ENCODE results near the gene APCDD1L.

The APCDD1L gene

GRCh38 chr20:58504566-58504965 is 10.6 kb downstream of the APCDD1L start:
- DNase-seq (ENCODE audit: low read depth, low spot score) = no peak
- Histone ChIP-seq H3K36me3 (ENCODE audit: insufficient read depth, insufficient read length, low read length) (no peaks in the 10 kb centered on the region), H3K9me3 (ENCODE audit: insufficient read depth, low read length) (peaks cover 36% of the 10 kb centered on the region; the same call in 1 of the 2 replicates), H3K4me3 (ENCODE audit: insufficient read length, low read depth) (no peak overlapping the region), H3K4me1 (ENCODE audit: insufficient read depth, insufficient read length) (no peaks in the 10 kb centered on the region), H3K27me3 (ENCODE audit: insufficient read depth, insufficient read length) (no peaks in the 10 kb centered on the region), H3K9ac (ENCODE audit: insufficient read length, low read depth) (no peak overlapping the region)
- TF ChIP-seq SUZ12 (IDR thresholded peaks at IDR 0.05; ENCODE audit: extremely low read depth, insufficient read depth, insufficient read length) = no peak
- TF ChIP-seq ZNF274 (IDR thresholded peaks at IDR 0.05; ENCODE audit: low read depth, low read length) = no peak

DNA sequence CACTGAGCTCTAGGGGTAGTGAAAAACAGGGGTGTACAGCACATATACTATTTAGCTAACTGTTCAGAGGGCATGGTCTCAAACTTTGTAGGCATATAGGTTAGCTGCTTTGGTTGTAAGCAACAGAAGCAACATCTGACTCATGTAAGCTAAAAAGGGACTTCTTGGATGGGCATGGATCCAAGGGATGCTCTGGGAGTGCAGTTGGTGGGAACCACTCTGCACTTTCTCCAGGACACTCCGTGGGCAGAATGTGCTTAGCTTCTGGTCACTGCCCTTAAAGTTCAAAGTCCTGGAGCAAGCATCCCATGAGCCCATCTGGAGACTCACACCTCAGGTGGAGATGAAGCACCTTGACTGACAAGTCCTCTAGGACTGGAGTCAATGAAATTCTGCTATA is 11.5 kb downstream of the APCDD1L start:
- Histone ChIP-seq H3K36me3 (ENCODE audit: insufficient read depth, insufficient read length, low read length) (no peaks in the 10 kb centered on the region), H3K27me3 (ENCODE audit: insufficient read depth, insufficient read length) (no peaks in the 10 kb centered on the region), H3K9me3 (ENCODE audit: insufficient read depth, low read length) (peaks cover 36% of the 10 kb centered on the region; the same call in 1 of the 2 replicates), H3K4me3 (ENCODE audit: insufficient read length, low read depth) (no peak overlapping the region), H3K4me1 (ENCODE audit: insufficient read depth, insufficient read length) (no peaks in the 10 kb centered on the region), H3K9ac (ENCODE audit: insufficient read length, low read depth) (no peak overlapping the region)
- TF ChIP-seq SUZ12 (IDR thresholded peaks at IDR 0.05; ENCODE audit: extremely low read depth, insufficient read depth, insufficient read length) (no peak), YY1 (IDR thresholded peaks at IDR 0.05; ENCODE audit: insufficient read depth, insufficient read length) (no peak), ZNF274 (IDR thresholded peaks at IDR 0.05; ENCODE audit: low read depth, low read length) (no peak)
- DNase-seq (ENCODE audit: low read depth, low spot score) = no peak

DNA sequence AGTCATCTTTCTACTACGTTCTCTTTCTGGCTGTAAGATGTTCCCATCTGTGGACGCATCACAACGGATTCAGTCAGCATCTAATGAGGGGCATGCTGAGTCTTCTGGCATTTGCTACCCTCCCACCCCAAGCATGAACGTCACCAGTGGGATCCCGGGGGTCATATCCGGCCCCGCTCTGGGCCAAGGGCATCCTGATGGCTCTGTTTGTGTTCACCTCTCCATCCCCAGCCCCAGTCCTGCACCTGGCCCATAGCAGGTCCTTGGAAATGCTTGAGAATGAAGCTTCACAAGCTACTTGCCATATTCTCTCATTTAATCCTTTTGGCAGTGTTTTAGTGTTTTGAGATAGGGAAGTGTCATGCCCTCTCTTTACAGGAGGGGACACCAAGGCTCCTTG is 14.9 kb downstream of the APCDD1L start:
- no peak for DNase-seq (ENCODE audit: low read depth, low spot score)
- H3K4me3 ChIP-seq (ENCODE audit: insufficient read length, low read depth) = no peak overlapping the region
- TF ChIP-seq SUZ12 (IDR thresholded peaks at IDR 0.05; ENCODE audit: extremely low read depth, insufficient read depth, insufficient read length) (no peak), ZNF274 (IDR thresholded peaks at IDR 0.05; ENCODE audit: low read depth, low read length) (no peak), YY1 (IDR thresholded peaks at IDR 0.05; ENCODE audit: insufficient read depth, insufficient read length) (no peak)
- H3K36me3 ChIP-seq (ENCODE audit: insufficient read depth, insufficient read length, low read length) = no peaks in the 10 kb centered on the region
- no peaks in the 10 kb centered on the region for H3K27me3 ChIP-seq (ENCODE audit: insufficient read depth, insufficient read length)
- peaks cover 3% of the 10 kb centered on the region for H3K4me1 ChIP-seq (ENCODE audit: insufficient read depth, insufficient read length)
- H3K9ac ChIP-seq (ENCODE audit: insufficient read length, low read depth) = no peak overlapping the region
- H3K9me3 ChIP-seq (ENCODE audit: insufficient read depth, low read length) = peaks cover 13% of the 10 kb centered on the region; the same call in 1 of the 2 replicates

GRCh38 chr20:58498470-58499068 is 16.6 kb downstream of the APCDD1L start:
- Histone ChIP-seq H3K9ac (ENCODE audit: insufficient read length, low read depth) (no peak overlapping the region), H3K4me3 (ENCODE audit: insufficient read length, low read depth) (no peak overlapping the region), H3K4me1 (ENCODE audit: insufficient read depth, insufficient read length) (peaks cover 3% of the 10 kb centered on the region), H3K36me3 (ENCODE audit: insufficient read depth, insufficient read length, low read length) (no peaks in the 10 kb centered on the region), H3K27me3 (ENCODE audit: insufficient read depth, insufficient read length) (no peaks in the 10 kb centered on the region), H3K9me3 (ENCODE audit: insufficient read depth, low read length) (no peaks in the 10 kb centered on the region; the same call in 1 of the 2 replicates)
- DNase-seq (ENCODE audit: low read depth, low spot score) = no peak
- no peak for TF ChIP-seq ZNF274 (IDR thresholded peaks at IDR 0.05; ENCODE audit: low read depth, low read length)
- TF ChIP-seq YY1 (IDR thresholded peaks at IDR 0.05; ENCODE audit: insufficient read depth, insufficient read length) = no peak
- TF ChIP-seq SUZ12 (IDR thresholded peaks at IDR 0.05; ENCODE audit: extremely low read depth, insufficient read depth, insufficient read length) = no peak

DNA sequence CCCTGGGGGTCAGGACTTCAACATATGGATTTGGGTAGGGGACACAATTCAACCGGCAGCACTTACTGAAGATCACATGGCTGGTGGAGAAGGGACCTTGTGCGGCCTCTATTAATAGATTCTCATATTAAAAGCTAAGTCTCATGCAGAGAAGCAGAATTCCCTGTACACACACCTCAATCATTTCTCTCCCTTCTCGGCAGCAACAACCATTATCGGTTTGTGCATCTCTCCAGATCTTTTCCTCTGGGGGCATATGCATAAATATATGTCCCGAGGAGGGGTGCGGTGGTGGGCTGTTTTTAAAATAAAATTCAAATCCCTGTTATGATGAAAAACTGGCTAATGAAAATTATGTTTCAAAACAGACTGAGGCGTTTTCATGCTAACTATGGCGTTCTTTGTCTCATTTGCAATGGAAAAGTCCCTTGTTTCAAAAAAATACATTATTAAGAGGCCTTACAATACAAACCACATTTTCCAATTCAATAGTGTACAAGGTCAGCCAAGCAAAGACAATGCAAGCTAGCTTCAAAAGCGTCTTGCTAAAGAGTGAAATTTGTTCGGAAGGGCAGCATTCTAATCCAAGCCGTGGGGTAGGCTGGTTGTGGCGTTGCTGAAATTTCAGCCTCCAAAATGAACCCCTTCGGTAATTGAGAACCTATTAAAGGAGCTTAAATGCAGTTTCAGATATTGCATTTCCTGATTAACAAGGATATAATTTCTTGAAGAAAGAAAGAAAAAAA is 17.3 kb downstream of the APCDD1L start:
- H3K36me3 ChIP-seq (ENCODE audit: insufficient read depth, insufficient read length, low read length) = no peaks in the 10 kb centered on the region
- H3K9ac ChIP-seq (ENCODE audit: insufficient read length, low read depth) = no peak overlapping the region
- no peak for DNase-seq (ENCODE audit: low read depth, low spot score)
- peaks cover 3% of the 10 kb centered on the region for H3K4me1 ChIP-seq (ENCODE audit: insufficient read depth, insufficient read length)
- no peaks in the 10 kb centered on the region for H3K27me3 ChIP-seq (ENCODE audit: insufficient read depth, insufficient read length)
- H3K4me3 ChIP-seq (ENCODE audit: insufficient read length, low read depth) = no peak overlapping the region
- no peak for TF ChIP-seq ZNF274 (IDR thresholded peaks at IDR 0.05; ENCODE audit: low read depth, low read length)
- TF ChIP-seq SUZ12 (IDR thresholded peaks at IDR 0.05; ENCODE audit: extremely low read depth, insufficient read depth, insufficient read length) = no peak
- TF ChIP-seq YY1 (IDR thresholded peaks at IDR 0.05; ENCODE audit: insufficient read depth, insufficient read length) = no peak
- H3K9me3 ChIP-seq (ENCODE audit: insufficient read depth, low read length) = no peaks in the 10 kb centered on the region; the same call in 1 of the 2 replicates

DNA sequence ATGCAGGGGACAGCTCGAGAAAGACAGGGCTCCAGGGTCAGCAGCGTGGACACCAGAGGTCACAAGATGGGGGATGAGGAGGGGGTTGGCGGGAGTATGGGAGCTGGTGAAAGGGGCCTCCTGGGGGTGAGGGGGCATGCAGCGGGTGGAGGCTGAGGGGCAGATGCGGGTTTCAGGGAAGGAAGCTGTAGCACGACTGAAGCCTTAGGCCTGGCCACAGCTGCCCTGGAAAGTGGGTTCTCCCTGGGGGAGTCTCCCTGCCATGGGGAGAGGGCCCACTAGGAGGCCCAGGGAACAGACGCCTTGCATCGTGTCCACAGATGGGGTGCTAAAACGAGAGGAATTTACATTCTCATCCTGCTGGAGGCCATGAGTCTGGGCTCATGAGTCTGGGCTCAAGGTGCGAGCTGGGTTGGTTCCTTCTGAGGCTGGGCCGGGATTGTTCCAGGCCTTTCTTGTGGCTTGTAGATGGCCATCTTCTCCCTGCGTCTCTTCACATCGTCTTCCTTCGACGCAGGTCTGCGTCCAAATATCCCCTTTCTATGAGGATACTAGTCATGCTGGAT is 18.0 kb downstream of the APCDD1L start:
- Histone ChIP-seq H3K9me3 (ENCODE audit: insufficient read depth, low read length) (no peaks in the 10 kb centered on the region; the same call in 1 of the 2 replicates), H3K4me3 (ENCODE audit: insufficient read length, low read depth) (no peak overlapping the region), H3K9ac (ENCODE audit: insufficient read length, low read depth) (no peak overlapping the region), H3K36me3 (ENCODE audit: insufficient read depth, insufficient read length, low read length) (no peaks in the 10 kb centered on the region), H3K27me3 (ENCODE audit: insufficient read depth, insufficient read length) (no peaks in the 10 kb centered on the region), H3K4me1 (ENCODE audit: insufficient read depth, insufficient read length) (peaks cover 3% of the 10 kb centered on the region)
- TF ChIP-seq SUZ12 (IDR thresholded peaks at IDR 0.05; ENCODE audit: extremely low read depth, insufficient read depth, insufficient read length) (no peak), YY1 (IDR thresholded peaks at IDR 0.05; ENCODE audit: insufficient read depth, insufficient read length) (no peak), ZNF274 (IDR thresholded peaks at IDR 0.05; ENCODE audit: low read depth, low read length) (no peak)
- no peak for DNase-seq (ENCODE audit: low read depth, low spot score)

DNA sequence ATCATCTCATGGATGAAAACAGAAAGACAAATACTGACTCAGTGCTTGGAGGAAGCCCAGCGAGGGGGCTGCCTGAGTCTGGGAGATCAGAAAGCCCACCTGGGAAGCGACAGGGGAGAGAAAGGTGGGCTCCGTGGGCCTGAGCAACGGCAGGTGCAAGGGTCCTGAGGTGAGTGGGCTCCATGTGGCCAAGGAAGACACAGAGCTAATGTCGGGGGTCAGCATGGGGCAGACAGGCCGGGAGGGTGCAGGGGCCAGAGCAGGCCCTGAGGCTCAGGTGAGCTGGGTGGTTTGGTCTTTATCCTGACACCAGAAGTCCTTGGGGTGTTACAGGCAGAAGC is 18.8 kb downstream of the APCDD1L start:
- DNase-seq (ENCODE audit: low read depth, low spot score) = no peak
- H3K9ac ChIP-seq (ENCODE audit: insufficient read length, low read depth) = no peak overlapping the region
- H3K4me3 ChIP-seq (ENCODE audit: insufficient read length, low read depth) = no peak overlapping the region
- no peaks in the 10 kb centered on the region; the same call in 1 of the 2 replicates for H3K9me3 ChIP-seq (ENCODE audit: insufficient read depth, low read length)
- H3K36me3 ChIP-seq (ENCODE audit: insufficient read depth, insufficient read length, low read length) = no peaks in the 10 kb centered on the region
- H3K4me1 ChIP-seq (ENCODE audit: insufficient read depth, insufficient read length) = peaks cover 3% of the 10 kb centered on the region
- H3K27me3 ChIP-seq (ENCODE audit: insufficient read depth, insufficient read length) = no peaks in the 10 kb centered on the region
- TF ChIP-seq ZNF274 (IDR thresholded peaks at IDR 0.05; ENCODE audit: low read depth, low read length) = no peak
